Thymus (tissue), 11 donors: ENCODE measurements around the gene NRXN3. TPM values are rescaled to one million over a fixed set of nuclear protein-coding genes. Genes with fewer than 3 reads are reported as not detected.

Experiments used
- DNase-seq, 9 donors: peaks; one replicate each; pipeline ENCODE4 v3.0.0-alpha.2; 2013; ENCODE audit warnings: low spot score in 9 of 9, low read depth in 6 of 9, missing footprints in 1 of 9
- H3K27ac ChIP-seq, 2 donors: one replicate each; pipeline ENCODE4 v1.5.1; 2013; ENCODE audit warnings: control low read depth in 1 of 2, low read depth in 1 of 2, low read length in 1 of 2, mild to moderate bottlenecking in 1 of 2, moderate library complexity in 1 of 2
- H3K27me3 ChIP-seq, 2 donors: one replicate each; pipeline ENCODE4 v1.5.1; 2013; ENCODE audit warnings: low read length in 1 of 2; ENCODE audit not compliant: control insufficient read depth in 2 of 2, insufficient read depth in 1 of 2
- H3K36me3 ChIP-seq, 2 donors: one replicate each; pipeline ENCODE4 v1.5.1; 2013; ENCODE audit warnings: low read length in 1 of 2, mild to moderate bottlenecking in 1 of 2, moderate library complexity in 1 of 2; ENCODE audit not compliant: control insufficient read depth in 2 of 2, insufficient read depth in 2 of 2
- H3K4me1 ChIP-seq, 2 donors: one replicate each; pipeline ENCODE4 v1.5.1; 2013; ENCODE audit warnings: low read length in 2 of 2; ENCODE audit not compliant: control insufficient read depth in 2 of 2, insufficient read depth in 2 of 2
- H3K4me3 ChIP-seq, 2 donors: one replicate each; pipeline ENCODE4 v1.5.1; 2013; ENCODE audit warnings: low read length in 2 of 2, control low read depth in 1 of 2, mild to moderate bottlenecking in 1 of 2
- H3K9me3 ChIP-seq, 2 donors: one replicate each; pipeline ENCODE4 v1.5.1; 2013; ENCODE audit warnings: low read length in 1 of 2, mild to moderate bottlenecking in 1 of 2; ENCODE audit not compliant: control insufficient read depth in 2 of 2, insufficient read depth in 1 of 2
- WGBS: extraction: QIAGEN DNeasy Blood & Tissue Kit; methylation state at CpG from one replicate; pipeline ENCODE4 v1.1.7; 2013; 5-methylcytosine and 5-hydroxymethylcytosine counted together
- polyA plus RNA-seq: library from polyadenylated mRNA; stranded (reverse); fragments of 200-250 nt; gene quantifications from one replicate; pipeline ENCODE4 v1.2.3, GENCODE V29; 2013
- total RNA-seq: library from RNA; stranded (reverse); fragments of 120-200 nt; gene quantifications from one replicate; pipeline ENCODE4 v1.2.4, GENCODE V29; 2013
- donor health status: healthy.

NRXN3 gene
- total and polyA plus RNA-seq, 2 donors = 1.5 to 3.7 TPM

DNA sequence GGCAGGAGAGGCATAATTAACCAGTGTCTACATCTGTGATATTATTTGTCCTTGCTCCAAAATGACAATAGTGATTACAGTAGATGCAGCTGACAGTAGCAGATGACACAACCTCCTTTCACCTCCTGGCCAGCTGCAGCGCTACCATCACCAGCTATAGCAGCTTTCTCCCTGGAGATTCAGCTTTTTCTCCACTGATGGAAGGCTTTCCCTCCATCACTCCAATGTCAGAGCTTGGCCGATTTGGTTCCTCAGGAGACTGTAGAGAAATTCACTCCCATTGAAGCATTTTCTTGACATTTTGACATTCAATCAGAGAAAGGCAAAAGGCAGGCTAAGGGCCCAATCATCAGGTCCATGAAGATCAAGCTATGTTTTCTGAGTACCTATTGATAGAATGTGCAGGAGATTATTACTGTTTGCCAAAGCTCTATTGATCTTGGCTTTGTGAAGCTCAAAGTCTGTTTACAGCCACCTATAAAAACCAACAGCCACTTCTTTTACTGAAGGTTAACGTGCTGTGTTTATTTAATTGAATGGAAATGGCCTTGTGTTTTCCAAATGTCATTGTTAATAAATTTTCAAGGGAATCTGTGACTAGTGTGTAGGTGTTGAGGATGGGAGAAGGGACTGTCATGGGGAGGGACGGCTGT, 1256.1 kb downstream of the NRXN3 start:
- Histone ChIP-seq H3K27ac (no peak overlapping the region), H3K36me3 (no peaks in the 10 kb centered on the region), H3K4me1 (no peaks in the 10 kb centered on the region), H3K9me3 (no peaks in the 10 kb centered on the region), H3K27me3 (no peaks in the 10 kb centered on the region), H3K4me3 (no peak overlapping the region)
- DNase-seq = no peak
- 88% methylated on average over 4 of the region's 4 CpGs for WGBS

- H3K4me1 ChIP-seq = no peaks in the 10 kb centered on the region
Observed at GRCh38 chr14:79432640-79433039, 1262.5 kb downstream of the NRXN3 start.

GRCh38 chr14:79436335-79436734, 1266.2 kb downstream of the NRXN3 start:
- Histone ChIP-seq H3K4me3 (no peak overlapping the region), H3K4me1 (no peaks in the 10 kb centered on the region), H3K27me3 (no peaks in the 10 kb centered on the region), H3K27ac (no peak overlapping the region), H3K36me3 (no peaks in the 10 kb centered on the region), H3K9me3 (no peaks in the 10 kb centered on the region)
- 97% methylated on average over 1 of the region's 1 CpG for WGBS
- no peak for DNase-seq

More at GRCh38 chr14:79432640-79433039, 1262.5 kb downstream of the NRXN3 start:
- Histone ChIP-seq H3K27me3 (no peaks in the 10 kb centered on the region), H3K27ac (no peak overlapping the region), H3K9me3 (no peaks in the 10 kb centered on the region), H3K36me3 (no peaks in the 10 kb centered on the region), H3K4me3 (no peak overlapping the region)
- no peak for DNase-seq
- WGBS = 89% methylated on average over 3 of the region's 3 CpGs

DNA sequence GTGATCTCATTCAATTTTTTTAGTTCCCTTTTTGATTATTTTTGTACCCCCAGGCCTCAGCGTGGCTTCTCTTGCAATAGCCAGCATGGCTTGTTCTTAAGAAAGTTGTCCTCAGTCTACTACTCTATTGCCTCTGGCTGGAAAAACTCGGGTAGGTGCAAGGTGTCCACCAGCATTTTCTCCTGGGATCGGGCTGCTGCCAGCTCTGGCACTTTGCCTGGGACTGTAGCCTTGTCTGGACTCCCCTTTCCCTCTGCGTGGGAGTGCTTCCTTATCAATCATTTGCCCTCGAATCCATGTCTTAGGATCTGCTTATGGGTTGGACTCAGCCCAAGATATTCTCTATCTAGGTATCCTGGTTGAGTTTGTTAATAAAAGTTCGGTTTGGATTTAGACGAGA, 1267.8 kb downstream of the NRXN3 start:
- 82% methylated on average over 7 of the region's 7 CpGs for WGBS
- H3K27me3 ChIP-seq = no peaks in the 10 kb centered on the region
- H3K4me1 ChIP-seq = no peaks in the 10 kb centered on the region
- no peak overlapping the region for H3K4me3 ChIP-seq
- H3K9me3 ChIP-seq = no peaks in the 10 kb centered on the region
- no peak for DNase-seq
- H3K27ac ChIP-seq = no peak overlapping the region
- no peaks in the 10 kb centered on the region for H3K36me3 ChIP-seq

- no peaks in the 10 kb centered on the region for H3K36me3 ChIP-seq
- no peaks in the 10 kb centered on the region for H3K9me3 ChIP-seq
- H3K4me3 ChIP-seq = no peak overlapping the region
- 95% methylated on average over 3 of the region's 3 CpGs for WGBS
- no peak for DNase-seq
- no peaks in the 10 kb centered on the region for H3K27me3 ChIP-seq
- no peak overlapping the region for H3K27ac ChIP-seq
- no peaks in the 10 kb centered on the region for H3K4me1 ChIP-seq
Observed at GRCh38 chr14:79438696-79439342, 1268.6 kb downstream of the NRXN3 start.

GRCh38 chr14:79442786-79443185, 1272.6 kb downstream of the NRXN3 start:
- no peaks in the 10 kb centered on the region for H3K36me3 ChIP-seq
- no peaks in the 10 kb centered on the region for H3K9me3 ChIP-seq
- H3K4me1 ChIP-seq = no peaks in the 10 kb centered on the region
- H3K27ac ChIP-seq = no peak overlapping the region
- no peak for DNase-seq
- 86% methylated on average over 5 of the region's 5 CpGs for WGBS
- no peak overlapping the region for H3K4me3 ChIP-seq
- no peaks in the 10 kb centered on the region for H3K27me3 ChIP-seq

DNA sequence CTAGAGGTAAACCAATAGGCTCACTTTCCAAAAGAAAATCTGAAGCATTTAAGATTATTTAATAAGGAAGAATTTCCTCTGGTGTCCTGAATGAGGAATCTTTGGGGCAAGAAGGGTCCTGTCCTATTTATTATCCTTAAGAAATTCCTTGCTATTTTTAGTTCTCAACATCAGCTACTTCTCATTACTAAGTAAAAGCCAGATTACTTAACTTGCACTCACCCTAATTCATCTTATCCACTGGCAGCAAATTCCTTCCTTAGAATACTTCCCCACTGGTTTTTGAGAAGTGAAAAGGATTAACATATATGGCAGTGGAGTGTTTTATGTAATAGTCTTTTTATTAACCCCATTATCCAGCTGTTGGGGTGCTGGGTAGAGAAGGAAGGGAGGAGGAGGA, 1273.4 kb downstream of the NRXN3 start:
- no peaks in the 10 kb centered on the region for H3K4me1 ChIP-seq
- H3K27ac ChIP-seq = no peak overlapping the region
- no peak overlapping the region for H3K4me3 ChIP-seq
- H3K36me3 ChIP-seq = no peaks in the 10 kb centered on the region
- no peaks in the 10 kb centered on the region for H3K9me3 ChIP-seq
- H3K27me3 ChIP-seq = no peaks in the 10 kb centered on the region
- no peak for DNase-seq

- no peaks in the 10 kb centered on the region for H3K36me3 ChIP-seq
- no peak for DNase-seq
- H3K4me1 ChIP-seq = no peaks in the 10 kb centered on the region
- 91% methylated on average over 6 of the region's 6 CpGs for WGBS
- H3K27ac ChIP-seq = no peak overlapping the region
- H3K27me3 ChIP-seq = no peaks in the 10 kb centered on the region
- no peak overlapping the region for H3K4me3 ChIP-seq
- no peaks in the 10 kb centered on the region for H3K9me3 ChIP-seq
Observed at GRCh38 chr14:79448960-79449359, 1278.8 kb downstream of the NRXN3 start.

DNA sequence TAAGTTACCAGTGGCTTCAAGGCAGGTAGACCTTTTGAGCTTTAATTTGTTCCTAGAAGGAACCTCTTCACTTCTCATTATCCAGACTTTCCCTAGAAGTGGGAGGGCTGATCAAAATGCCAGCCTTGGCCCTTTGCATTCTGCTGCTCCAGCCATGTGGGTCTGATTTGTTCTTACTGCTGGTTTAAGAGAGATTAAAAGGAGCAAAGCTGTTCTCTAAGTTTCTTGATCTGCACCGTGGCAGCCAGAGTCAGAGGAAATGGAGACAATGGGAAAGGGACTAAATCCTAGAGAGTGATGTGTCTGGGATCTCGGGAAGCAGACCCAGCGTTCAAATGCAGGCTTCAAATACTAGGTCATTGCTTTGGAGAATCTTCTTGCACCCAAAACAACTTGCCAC, 1281.4 kb downstream of the NRXN3 start:
- 51% methylated on average over 3 of the region's 3 CpGs for WGBS

More for the DNA sequence above, 1281.4 kb downstream of the NRXN3 start:
- Histone ChIP-seq H3K27me3 (no peaks in the 10 kb centered on the region), H3K36me3 (no peaks in the 10 kb centered on the region), H3K4me1 (no peaks in the 10 kb centered on the region), H3K27ac (no peak overlapping the region), H3K9me3 (no peaks in the 10 kb centered on the region), H3K4me3 (no peak overlapping the region)
- DNase-seq = no peak
